IMR-90 (cell line): Measurements from ENCODE around the gene SH3RF3. TPM values are rescaled to one million over a fixed set of nuclear protein-coding genes. Genes with fewer than 3 reads are reported as not detected.

Experiments used
- ATAC-seq: fragments of 200-7000 bp; cut with Tn5 transposase; 2 replicates; pipeline ENCODE4 v1.9.1; 2020; ENCODE audit warnings: low read depth, mild to moderate bottlenecking, moderate library complexity
- BruUV-seq: library from RNA; stranded (reverse); fragments of 400-500 nt; replicated peaks from 2 replicates; lab custom pipeline; 2021; lab: Mats Ljungman, UMichigan
- CTCF ChIA-PET: fragments of 300-600 bp; formaldehyde crosslinking; extraction: SDS; loops from one replicate; lab custom pipeline; 2021; ENCODE audit warnings: antibody characterized with exemption; lab: Yijun Ruan, JAX
- POLR2A ChIA-PET: fragments of 300-600 bp; sonication (Branson Sonifier 250); formaldehyde crosslinking; loops from one replicate; lab custom pipeline; 2022; ENCODE audit warnings: antibody characterized with exemption; ENCODE audit not compliant: unreplicated experiment; lab: Charles Lee
- DNase-seq: peaks from one replicate; pipeline ENCODE4 v3.0.0; 2013
- H2AFZ ChIP-seq: replicated peaks from 2 replicates; pipeline ENCODE3; 2013; ENCODE audit warnings: low read length, mild to moderate bottlenecking; ENCODE audit not compliant: poor library complexity
- H2AK5ac ChIP-seq: 2 replicates; pipeline ENCODE4 v1.6.1; 2013; ENCODE audit warnings: low read depth, low read length, inconsistent platforms
- H2AK9ac ChIP-seq: replicated peaks from 2 replicates; pipeline ENCODE3; 2013; ENCODE audit warnings: mild to moderate bottlenecking, low read depth, low read length, moderate library complexity; ENCODE audit not compliant: poor library complexity
- H2BK120ac ChIP-seq: 2 replicates; pipeline ENCODE4 v1.6.1; 2013; ENCODE audit warnings: low read depth, low read length, inconsistent platforms
- H2BK15ac ChIP-seq: 3 replicates; pipeline ENCODE4 v1.6.1; 2013; ENCODE audit warnings: low read depth, low read length, inconsistent platforms
- H2BK20ac ChIP-seq: 2 replicates; pipeline ENCODE4 v1.6.1; 2013; ENCODE audit warnings: low read depth, mild to moderate bottlenecking, inconsistent platforms, low read length, moderate library complexity
- H2BK5ac ChIP-seq: 2 replicates; pipeline ENCODE4 v1.6.1; 2013; ENCODE audit warnings: mild to moderate bottlenecking, low read depth, low read length, inconsistent platforms; ENCODE audit not compliant: poor library complexity, severe bottlenecking
- H3K14ac ChIP-seq: replicated peaks from 2 replicates; pipeline ENCODE4 v1.6.1; 2013; ENCODE audit warnings: low read depth, low read length, inconsistent platforms
- H3K18ac ChIP-seq: 2 replicates; pipeline ENCODE4 v1.6.1; 2013; ENCODE audit warnings: low read depth, low read length, control low read depth
- H3K23ac ChIP-seq: 2 replicates; pipeline ENCODE4 v1.6.1; 2013; ENCODE audit warnings: low read depth, low read length, inconsistent platforms
- H3K27ac ChIP-seq: 2 replicates; pipeline ENCODE4 v1.5.1; 2013; ENCODE audit warnings: mild to moderate bottlenecking, control low read depth, low read length; ENCODE audit not compliant: insufficient read depth
- H3K27me3 ChIP-seq: 2 replicates; pipeline ENCODE4 v1.6.1; 2013; ENCODE audit warnings: low read length; ENCODE audit not compliant: control insufficient read depth, insufficient read depth
- H3K36me3 ChIP-seq: 2 replicates; pipeline ENCODE4 v1.6.1; 2013; ENCODE audit warnings: low read length, mixed read lengths; ENCODE audit not compliant: control insufficient read depth, insufficient read depth
- H3K4ac ChIP-seq: 2 replicates; pipeline ENCODE4 v1.6.1; 2013; ENCODE audit warnings: low read depth, low read length, inconsistent platforms
- H3K4me1 ChIP-seq: 2 replicates; pipeline ENCODE4 v1.6.1; 2013; ENCODE audit warnings: low read length, mixed read lengths; ENCODE audit not compliant: control insufficient read depth, insufficient read depth
- H3K4me2 ChIP-seq: 2 replicates; pipeline ENCODE4 v1.6.1; 2013; ENCODE audit warnings: low read depth, mild to moderate bottlenecking, control low read depth, low read length, moderate library complexity
- H3K4me3 ChIP-seq: 2 replicates; pipeline ENCODE4 v1.5.1; 2013; ENCODE audit warnings: low read depth, mild to moderate bottlenecking, control low read depth, low read length, moderate library complexity; ENCODE audit not compliant: insufficient read depth
- H3K56ac ChIP-seq: 2 replicates; pipeline ENCODE4 v1.6.1; 2013; ENCODE audit warnings: low read length, inconsistent platforms; ENCODE audit not compliant: insufficient read depth; ENCODE audit errors: extremely low read depth
- H3K79me1 ChIP-seq, 2 experiments: 2 replicates each; pipeline ENCODE4 v1.6.1; 2013; ENCODE audit warnings: low read length in 2 of 2, inconsistent platforms in 1 of 2, low read depth in 1 of 2
- H3K9ac ChIP-seq: 2 replicates; pipeline ENCODE4 v1.6.1; 2013; ENCODE audit warnings: low read depth, low read length, control low read depth
- H3K9me1 ChIP-seq: 2 replicates; pipeline ENCODE4 v1.6.1; 2013; ENCODE audit warnings: low read length, inconsistent platforms; ENCODE audit not compliant: insufficient read depth
- H3K9me3 ChIP-seq: 2 replicates; pipeline ENCODE4 v1.6.1; 2013; ENCODE audit warnings: low read length; ENCODE audit not compliant: control insufficient read depth, insufficient read depth
- H4K20me1 ChIP-seq: 2 replicates; pipeline ENCODE4 v1.6.1; 2013; ENCODE audit warnings: low read length, inconsistent platforms; ENCODE audit not compliant: insufficient read depth
- H4K5ac ChIP-seq: 2 replicates; pipeline ENCODE4 v1.6.1; 2013; ENCODE audit warnings: mild to moderate bottlenecking, low read depth, low read length, control low read depth
- H4K8ac ChIP-seq, 2 experiments: 2 replicates each; pipeline ENCODE4 v1.6.1; 2013; ENCODE audit warnings: low read depth in 2 of 2, low read length in 2 of 2, control low read depth in 1 of 2, inconsistent platforms in 1 of 2
- H4K91ac ChIP-seq: 2 replicates; pipeline ENCODE4 v1.6.1; 2013; ENCODE audit warnings: low read depth, low read length, inconsistent platforms; ENCODE audit not compliant: insufficient read depth
- BHLHE40 ChIP-seq: fragments of 150-350 bp; IDR thresholded peaks from 2 replicates; pipeline ENCODE4 v1.6.1; 2016; ENCODE audit warnings: mild to moderate bottlenecking, low read depth, low read length
- CEBPB ChIP-seq: IDR thresholded peaks from 2 replicates; pipeline ENCODE4 v1.6.1; 2012; ENCODE audit warnings: low read depth, low read length, improper control_type of control experiment
- FOS ChIP-seq: fragments of 150-350 bp; IDR thresholded peaks from 2 replicates; pipeline ENCODE4 v1.6.1; 2016; ENCODE audit warnings: low read depth, low read length
- MAFK ChIP-seq: IDR thresholded peaks from 2 replicates; pipeline ENCODE4 v1.6.1; 2012; ENCODE audit warnings: low read depth, low read length, improper control_type of control experiment
- MAZ ChIP-seq: IDR thresholded peaks from 2 replicates; pipeline ENCODE4 v1.6.1; 2012; ENCODE audit warnings: low read depth, mild to moderate bottlenecking, low read length, improper control_type of control experiment, moderate library complexity, borderline replicate concordance
- MXI1 ChIP-seq: IDR thresholded peaks from 2 replicates; pipeline ENCODE4 v1.6.1; 2012; ENCODE audit warnings: low read depth, mild to moderate bottlenecking, low read length, moderate library complexity, borderline replicate concordance
- RAD21 ChIP-seq: IDR thresholded peaks from 2 replicates; pipeline ENCODE4 v1.6.1; 2012; ENCODE audit warnings: low read length, improper control_type of control experiment
- RCOR1 ChIP-seq: IDR thresholded peaks from 2 replicates; pipeline ENCODE4 v1.6.1; 2012; ENCODE audit warnings: mild to moderate bottlenecking, low read length, improper control_type of control experiment; ENCODE audit not compliant: insufficient replicate concordance
- RFX5 ChIP-seq: IDR thresholded peaks from 2 replicates; pipeline ENCODE4 v1.8.0; 2012; ENCODE audit warnings: low read depth, mild to moderate bottlenecking, low read length, moderate library complexity
- SMC3 ChIP-seq: fragments of 150-350 bp; IDR thresholded peaks from 2 replicates; pipeline ENCODE4 v1.6.1; 2016; ENCODE audit warnings: low read depth, mild to moderate bottlenecking, antibody characterized with exemption, low read length, moderate library complexity
- WGBS, 2 experiments: methylation state at CpG; one replicate each; pipeline versions ENCODE4 v1.1.5 to v1.1.7; 2013; ENCODE audit warnings: missing lambda C conversion rate in 2 of 2; ENCODE audit not compliant: insufficient read length in 1 of 2; ENCODE audit errors: extremely low coverage in 2 of 2; 5-methylcytosine and 5-hydroxymethylcytosine counted together
- dilution Hi-C: fragments of 300-500 bp; cut with HindIII; formaldehyde crosslinking; loops from one replicate; pipeline ENCODE4 v1.14.3; 2018; ENCODE audit warnings: low sequenced_read_pairs; ENCODE audit not compliant: unreplicated experiment
- in situ Hi-C: fragments of 300-500 bp; cut with MboI; formaldehyde crosslinking; loops from 3 replicates; pipeline ENCODE4 v1.14.3; 2019; ENCODE audit warnings: low sequenced_read_pairs, inconsistent platforms, mixed read lengths
- intact Hi-C: fragments of 100-400 bp; cut with micrococcal nuclease; formaldehyde crosslinking; loops from 2 replicates; pipeline ENCODE4 v1.10.0; 2022
- polyA plus RNA-seq, 3 experiments: library from polyadenylated mRNA; depleted of rRNA; stranded (reverse); fragments of >200 nt; gene quantifications; 2 replicates each; pipeline ENCODE4 v1.2.3, GENCODE V29; 2012; ENCODE audit warnings: low replicate concordance in 1 of 3
- total RNA-seq: library from RNA; depleted of rRNA; stranded (reverse); fragments of >200 nt; gene quantifications from 2 replicates; pipeline ENCODE4 v1.2.3, GENCODE V29; 2012
- TF ChIP-seq, protein P1 (sequence below): fragments of 150-350 bp; IDR thresholded peaks from 2 replicates; pipeline ENCODE4 v1.6.1; 2016; ENCODE audit warnings: low read depth, mild to moderate bottlenecking, low read length, moderate library complexity, borderline replicate concordance
- TF ChIP-seq, protein P2 (sequence below): conservative IDR thresholded peaks from 2 replicates; pipeline ENCODE4 v1.5.1; 2012; ENCODE audit warnings: mild to moderate bottlenecking, low read depth, low read length, improper control_type of control experiment
- TF ChIP-seq, protein P3 (sequence below): fragments of 150-350 bp; IDR thresholded peaks from 2 replicates; pipeline ENCODE4 v1.6.1; 2017; ENCODE audit warnings: mild to moderate bottlenecking, antibody characterized with exemption, low read length, low read depth

The SH3RF3 gene
- total and polyA plus RNA-seq, 2 of the 4 experiments (the other 2 are of a cell fraction), result 3.4 to 5.3 TPM

DNA sequence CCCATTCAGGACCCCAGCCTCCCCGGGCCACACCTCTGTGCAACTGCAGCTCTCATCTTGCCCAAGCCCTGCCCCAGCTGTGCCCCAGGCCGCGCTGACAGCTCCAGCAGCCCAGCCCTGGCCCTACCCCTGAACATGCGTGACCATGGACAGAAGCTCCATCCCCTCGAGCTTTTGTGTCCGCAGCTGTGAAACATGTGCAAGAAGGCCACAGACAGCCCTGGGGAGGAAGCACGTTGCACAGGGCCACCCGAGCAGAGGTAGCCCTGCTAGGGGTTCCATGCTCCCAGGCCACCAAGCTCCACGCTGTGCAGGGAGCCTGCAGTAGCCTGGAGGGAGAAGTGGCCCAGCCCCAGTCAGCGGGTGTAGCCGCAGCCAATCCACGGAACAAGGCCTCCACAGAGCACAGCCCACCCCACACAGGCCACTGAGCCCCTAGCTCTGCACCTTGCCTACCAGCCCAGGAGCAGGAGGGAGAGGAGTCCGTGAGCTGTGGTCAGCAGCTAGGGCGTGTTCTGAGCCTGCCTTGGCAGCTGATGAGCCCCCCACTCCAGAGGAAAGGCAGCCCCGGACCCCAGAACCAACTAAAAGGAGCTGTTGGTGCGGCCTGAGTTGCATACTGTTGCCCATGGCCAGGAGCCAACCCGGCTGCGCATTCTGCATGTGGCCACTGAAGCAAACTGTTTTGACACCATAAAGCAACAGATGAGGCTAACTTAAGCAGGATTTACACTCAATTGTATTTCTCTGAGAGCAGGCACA, 300.7 kb downstream of the SH3RF3 start:
- no peak overlapping the region for H3K4me2 ChIP-seq
- POLR2A ChIA-PET, result no interaction called here
- no peak overlapping the region for H3K18ac ChIP-seq
- H4K8ac ChIP-seq, result no peak overlapping the region
- no peak overlapping the region for H3K23ac ChIP-seq
- TF ChIP-seq RCOR1, result no peak
- no peak for TF ChIP-seq FOS
- TF ChIP-seq MXI1, result no peak
- no peak for TF ChIP-seq RAD21
- TF ChIP-seq, protein P1, sequence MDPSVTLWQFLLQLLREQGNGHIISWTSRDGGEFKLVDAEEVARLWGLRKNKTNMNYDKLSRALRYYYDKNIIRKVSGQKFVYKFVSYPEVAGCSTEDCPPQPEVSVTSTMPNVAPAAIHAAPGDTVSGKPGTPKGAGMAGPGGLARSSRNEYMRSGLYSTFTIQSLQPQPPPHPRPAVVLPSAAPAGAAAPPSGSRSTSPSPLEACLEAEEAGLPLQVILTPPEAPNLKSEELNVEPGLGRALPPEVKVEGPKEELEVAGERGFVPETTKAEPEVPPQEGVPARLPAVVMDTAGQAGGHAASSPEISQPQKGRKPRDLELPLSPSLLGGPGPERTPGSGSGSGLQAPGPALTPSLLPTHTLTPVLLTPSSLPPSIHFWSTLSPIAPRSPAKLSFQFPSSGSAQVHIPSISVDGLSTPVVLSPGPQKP, result no peak
- TF ChIP-seq MAZ, result no peak
- no peak for TF ChIP-seq BHLHE40
- TF ChIP-seq, protein P2, sequence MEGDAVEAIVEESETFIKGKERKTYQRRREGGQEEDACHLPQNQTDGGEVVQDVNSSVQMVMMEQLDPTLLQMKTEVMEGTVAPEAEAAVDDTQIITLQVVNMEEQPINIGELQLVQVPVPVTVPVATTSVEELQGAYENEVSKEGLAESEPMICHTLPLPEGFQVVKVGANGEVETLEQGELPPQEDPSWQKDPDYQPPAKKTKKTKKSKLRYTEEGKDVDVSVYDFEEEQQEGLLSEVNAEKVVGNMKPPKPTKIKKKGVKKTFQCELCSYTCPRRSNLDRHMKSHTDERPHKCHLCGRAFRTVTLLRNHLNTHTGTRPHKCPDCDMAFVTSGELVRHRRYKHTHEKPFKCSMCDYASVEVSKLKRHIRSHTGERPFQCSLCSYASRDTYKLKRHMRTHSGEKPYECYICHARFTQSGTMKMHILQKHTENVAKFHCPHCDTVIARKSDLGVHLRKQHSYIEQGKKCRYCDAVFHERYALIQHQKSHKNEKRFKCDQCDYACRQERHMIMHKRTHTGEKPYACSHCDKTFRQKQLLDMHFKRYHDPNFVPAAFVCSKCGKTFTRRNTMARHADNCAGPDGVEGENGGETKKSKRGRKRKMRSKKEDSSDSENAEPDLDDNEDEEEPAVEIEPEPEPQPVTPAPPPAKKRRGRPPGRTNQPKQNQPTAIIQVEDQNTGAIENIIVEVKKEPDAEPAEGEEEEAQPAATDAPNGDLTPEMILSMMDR, result no peak
- no peak for TF ChIP-seq RFX5
- no peak for TF ChIP-seq MAFK
- TF ChIP-seq SMC3, result no peak
- TF ChIP-seq CEBPB, result no peak
- TF ChIP-seq, protein P3, sequence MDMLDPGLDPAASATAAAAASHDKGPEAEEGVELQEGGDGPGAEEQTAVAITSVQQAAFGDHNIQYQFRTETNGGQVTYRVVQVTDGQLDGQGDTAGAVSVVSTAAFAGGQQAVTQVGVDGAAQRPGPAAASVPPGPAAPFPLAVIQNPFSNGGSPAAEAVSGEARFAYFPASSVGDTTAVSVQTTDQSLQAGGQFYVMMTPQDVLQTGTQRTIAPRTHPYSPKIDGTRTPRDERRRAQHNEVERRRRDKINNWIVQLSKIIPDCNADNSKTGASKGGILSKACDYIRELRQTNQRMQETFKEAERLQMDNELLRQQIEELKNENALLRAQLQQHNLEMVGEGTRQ, result no peak
- intact Hi-C loops (no loop called here), dilution Hi-C loops (no loop called here), in situ Hi-C loops (no loop called here)
- no peak overlapping the region for H2BK15ac ChIP-seq
- H3K4me1 ChIP-seq, result peaks cover 3% of the 10 kb centered on the region; the same call in 1 of the 2 replicates
- no peaks in the 10 kb centered on the region for H3K9me3 ChIP-seq
- H4K20me1 ChIP-seq, result peaks cover 10% of the 10 kb centered on the region; the same call in 1 of the 2 replicates
- H3K27me3 ChIP-seq, result no peaks in the 10 kb centered on the region
- peaks cover 2 to 15% of the 10 kb centered on the region in 2 experiments; a peak in 3 of 4 replicates for H3K79me1 ChIP-seq
- CTCF ChIA-PET, result no interaction called here
- H2AK5ac ChIP-seq, result no peak overlapping the region
- no peak for DNase-seq
- no peak overlapping the region for H3K4me3 ChIP-seq
- no peak overlapping the region for H4K91ac ChIP-seq
- no peak overlapping the region for H3K27ac ChIP-seq
- H2AK9ac ChIP-seq, result no peak overlapping the region
- 96% methylated on average over 14 of the region's 18 CpGs; no CpG with 5 or more reads in 1 of the 2 experiments for WGBS, 2 experiments
- peaks cover 15% of the 10 kb centered on the region for H3K36me3 ChIP-seq
- no peak overlapping the region for H2BK20ac ChIP-seq
- no peak overlapping the region for H2BK5ac ChIP-seq
- H3K9me1 ChIP-seq, result peaks cover 15% of the 10 kb centered on the region
- BruUV-seq, result no TSS peak
- H4K5ac ChIP-seq, result no peak overlapping the region
- no peak overlapping the region for H3K56ac ChIP-seq
- no peak overlapping the region for H3K4ac ChIP-seq
- no peak overlapping the region for H2BK120ac ChIP-seq
- no peak overlapping the region for H3K9ac ChIP-seq
- no peak overlapping the region for H2AFZ ChIP-seq
- H3K14ac ChIP-seq, result no peak overlapping the region
- no peak for ATAC-seq
